PC-3 (cell line): Measurements from ENCODE around the gene TPST1.

ENCODE experiments used
- CTCF ChIP-seq: fragments of 300-600 bp; sonication (generic); conservative IDR thresholded peaks from 2 replicates; pipeline ENCODE4 v1.5.1; 2017; ENCODE audit warnings: antibody characterized with exemption, low read depth, mild to moderate bottlenecking, low read length
- EZH2 ChIP-seq: fragments of 300-600 bp; sonication (generic); IDR thresholded peaks from one replicate; pipeline ENCODE4 v1.6.1; 2017; ENCODE audit warnings: antibody characterized with exemption, mild to moderate bottlenecking, low read length; ENCODE audit not compliant: unreplicated experiment
- EZH2phosphoT487 ChIP-seq: fragments of 300-600 bp; sonication (generic); IDR thresholded peaks from 2 replicates; pipeline ENCODE4 v1.6.1; 2018; ENCODE audit warnings: mild to moderate bottlenecking, antibody characterized with exemption, low read length, borderline replicate concordance

- TF ChIP-seq CTCF = no peak
- no peak for TF ChIP-seq EZH2phosphoT487
- TF ChIP-seq EZH2 = no peak
Measured at GRCh38 chr7:66178258-66178657, 26.9 kb upstream of the TPST1 start.
